HG03432 (cell line): Measurements from ENCODE around the gene CACNA1C.

Experiments
- ATAC-seq: cut with Tn5 transposase; IDR thresholded peaks from one replicate; pipeline ENCODE4 v1.9.1; 2021; ENCODE audit warnings: mild to moderate bottlenecking, moderate library complexity; ENCODE audit not compliant: unreplicated experiment

The CACNA1C gene

GRCh38 chr12:2354151-2354991 is 301.6 kb downstream of the CACNA1C start:
- ATAC-seq, result no peak

GRCh38 chr12:2355198-2355597 is 302.4 kb downstream of the CACNA1C start:
- ATAC-seq, result no peak

GRCh38 chr12:2355604-2356003 is 302.8 kb downstream of the CACNA1C start:
- no peak for ATAC-seq

- ATAC-seq, result no peak
Measured at GRCh38 chr12:2356601-2357125, 303.9 kb downstream of the CACNA1C start.

- ATAC-seq, result no peak
Measured at GRCh38 chr12:2358986-2359658, 306.3 kb downstream of the CACNA1C start.

GRCh38 chr12:2359725-2360629 is 307.2 kb downstream of the CACNA1C start:
- no peak for ATAC-seq

GRCh38 chr12:2360630-2361170 is 307.9 kb downstream of the CACNA1C start:
- no peak for ATAC-seq

GRCh38 chr12:2363836-2364609 is 311.2 kb downstream of the CACNA1C start:
- ATAC-seq, result no peak

- no peak for ATAC-seq
Measured at GRCh38 chr12:2364631-2365051, 311.9 kb downstream of the CACNA1C start.

- ATAC-seq, result no peak
Measured at GRCh38 chr12:2366711-2367110, 313.9 kb downstream of the CACNA1C start.

GRCh38 chr12:2372178-2372577 is 319.4 kb downstream of the CACNA1C start:
- no peak for ATAC-seq

GRCh38 chr12:2372735-2373134 is 319.9 kb downstream of the CACNA1C start:
- no peak for ATAC-seq

- no peak for ATAC-seq
Measured at GRCh38 chr12:2373307-2373706, 320.5 kb downstream of the CACNA1C start.

GRCh38 chr12:2374092-2374906 is 321.5 kb downstream of the CACNA1C start:
- no peak for ATAC-seq

- no peak for ATAC-seq
Measured at GRCh38 chr12:2375871-2376270, 323.1 kb downstream of the CACNA1C start.

- ATAC-seq, result no peak
Measured at GRCh38 chr12:2376908-2377657, 324.3 kb downstream of the CACNA1C start.

GRCh38 chr12:2378835-2379330 is 326.1 kb downstream of the CACNA1C start:
- no peak for ATAC-seq

GRCh38 chr12:2380946-2381345 is 328.2 kb downstream of the CACNA1C start:
- no peak for ATAC-seq
